Glomerular visceral epithelial cell (primary cell): ENCODE data around the gene CLEC16A.

ENCODE experiments used
- DNase-seq: peaks from one replicate; pipeline ENCODE4 v3.0.0-alpha.2; 2016; ENCODE audit errors: extremely low spot score

The CLEC16A gene

DNA sequence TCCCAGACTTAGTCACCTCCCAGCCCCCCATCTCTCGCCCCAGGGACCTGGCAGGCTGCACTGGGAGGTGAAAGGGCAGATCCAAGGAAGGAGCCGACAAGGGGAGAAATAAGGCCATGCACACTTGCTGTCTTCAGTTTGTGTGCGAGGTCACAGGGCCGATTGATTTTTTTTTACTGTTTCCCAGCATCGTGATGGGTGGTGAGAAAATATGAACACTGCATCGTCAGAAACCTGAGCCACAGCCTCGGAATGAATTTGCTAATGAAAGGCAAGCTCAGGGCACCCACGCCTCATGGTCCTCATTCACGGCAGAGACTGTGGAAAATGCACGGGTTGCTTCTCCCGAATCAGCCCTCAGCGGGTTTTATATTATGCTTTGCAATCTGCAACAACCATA lies 213.7 kb downstream of the CLEC16A start:
- no peak for DNase-seq

DNA sequence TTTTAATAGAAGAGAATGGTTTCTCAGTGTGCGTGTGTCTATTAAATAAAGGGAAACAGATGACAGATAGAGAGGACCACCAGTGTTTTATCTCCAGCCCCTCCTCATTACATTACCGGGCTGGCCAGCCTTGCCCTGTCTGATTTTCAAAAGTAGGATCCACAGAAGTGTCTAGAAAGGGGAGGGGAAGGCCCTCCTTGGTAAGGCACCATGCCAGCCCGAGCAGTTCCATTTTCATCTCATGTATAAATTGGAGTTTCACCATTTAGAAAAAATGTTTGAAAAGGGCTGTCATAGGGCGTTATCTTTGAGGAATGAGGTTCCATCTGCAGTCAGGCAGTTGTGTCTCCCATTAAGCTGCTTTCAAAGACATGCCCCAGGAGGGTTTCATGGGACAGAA lies 214.9 kb downstream of the CLEC16A start:
- no peak for DNase-seq

DNA sequence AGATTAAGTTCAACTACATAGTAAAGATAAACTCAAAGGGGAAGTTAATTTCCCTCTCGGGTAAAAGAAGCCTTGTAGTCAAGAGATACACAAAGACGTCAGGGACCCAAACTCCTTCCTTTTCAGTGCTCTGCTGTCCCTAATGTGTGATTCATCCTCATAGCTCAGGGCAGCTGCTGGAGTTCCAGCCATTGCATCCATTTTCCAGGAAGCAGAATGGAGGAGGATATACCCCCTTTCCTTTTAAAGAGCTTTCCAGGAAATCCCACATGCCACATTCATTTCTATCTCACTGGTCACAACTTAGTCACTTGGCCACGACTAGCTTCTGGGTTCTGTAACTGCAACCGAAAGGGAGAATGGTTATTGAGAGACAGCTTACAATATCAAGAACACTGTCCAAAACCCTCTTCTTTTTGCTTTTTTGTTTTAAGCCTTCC lies 216.3 kb downstream of the CLEC16A start:
- DNase-seq, result no peak

DNA sequence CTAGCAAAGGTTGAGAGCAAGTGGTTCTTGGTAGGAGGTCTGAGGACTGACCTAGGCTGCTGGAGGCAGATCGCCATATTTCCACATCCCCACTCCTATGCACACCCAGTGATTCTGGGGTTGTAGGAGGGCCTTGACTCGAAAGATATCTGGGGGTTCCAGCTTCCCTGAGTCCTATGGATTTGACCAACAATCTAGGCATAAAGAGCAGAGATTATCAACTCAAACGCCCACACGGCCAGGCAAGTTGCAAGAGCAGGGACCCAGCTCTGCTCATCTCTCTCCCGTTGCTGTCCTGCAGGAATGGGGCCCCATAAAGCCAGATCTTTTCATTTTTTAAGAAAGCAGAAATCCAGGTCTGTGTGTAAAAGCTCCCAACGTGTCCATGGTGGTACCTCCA lies 217.1 kb downstream of the CLEC16A start:
- no peak for DNase-seq

DNA sequence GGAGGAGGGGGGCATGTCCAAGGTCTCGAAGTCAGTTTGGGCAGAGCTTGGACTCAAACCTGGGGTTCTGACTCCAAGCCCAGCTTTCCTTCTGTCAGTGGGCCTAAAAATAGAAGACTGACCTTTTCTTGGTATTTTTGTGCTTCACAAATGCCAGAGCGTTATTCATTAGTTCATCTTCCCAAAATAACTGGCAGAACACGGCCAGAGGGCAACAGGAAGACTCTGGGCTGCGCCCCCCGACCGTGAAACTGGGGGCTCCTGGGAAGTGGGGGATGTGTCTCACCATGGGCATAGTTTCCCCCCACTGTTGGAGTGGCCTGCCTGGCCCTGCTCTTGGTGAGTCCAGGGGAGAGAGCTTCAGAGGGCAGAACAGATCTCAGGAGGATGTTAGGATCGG lies 217.6 kb downstream of the CLEC16A start:
- no peak for DNase-seq

DNA sequence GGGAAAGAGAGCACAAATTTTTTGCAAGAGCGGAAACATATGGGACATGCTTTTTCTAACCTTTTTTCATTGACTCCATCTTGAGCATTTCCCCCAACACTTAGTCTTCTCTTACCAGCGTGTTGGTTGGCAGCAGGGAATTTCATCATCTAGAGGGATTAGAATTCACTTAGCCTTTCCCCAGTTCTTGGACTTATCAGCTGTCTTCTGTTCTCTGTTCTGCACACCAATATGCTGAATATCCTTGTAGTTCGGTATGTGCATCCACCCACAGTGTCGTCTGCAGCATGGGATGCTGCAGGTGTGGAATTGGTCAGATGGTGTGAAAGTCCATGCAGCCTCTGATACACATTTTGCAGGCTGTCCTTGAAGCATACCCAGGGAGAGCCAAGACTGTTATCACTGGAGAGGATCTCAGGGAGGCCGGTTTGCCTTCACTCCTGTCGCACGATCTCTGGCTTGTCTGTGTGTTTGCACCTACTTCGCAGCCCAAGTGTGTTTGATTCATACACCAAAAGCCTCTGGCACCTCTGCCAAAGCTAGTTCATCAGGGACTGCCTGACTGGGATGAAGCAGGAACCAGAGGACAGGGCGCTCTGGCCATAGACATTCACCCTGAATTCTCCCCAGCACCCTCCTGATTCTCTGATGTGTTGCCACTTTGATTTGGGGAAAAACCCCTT lies 218.4 kb downstream of the CLEC16A start:
- no peak for DNase-seq

DNA sequence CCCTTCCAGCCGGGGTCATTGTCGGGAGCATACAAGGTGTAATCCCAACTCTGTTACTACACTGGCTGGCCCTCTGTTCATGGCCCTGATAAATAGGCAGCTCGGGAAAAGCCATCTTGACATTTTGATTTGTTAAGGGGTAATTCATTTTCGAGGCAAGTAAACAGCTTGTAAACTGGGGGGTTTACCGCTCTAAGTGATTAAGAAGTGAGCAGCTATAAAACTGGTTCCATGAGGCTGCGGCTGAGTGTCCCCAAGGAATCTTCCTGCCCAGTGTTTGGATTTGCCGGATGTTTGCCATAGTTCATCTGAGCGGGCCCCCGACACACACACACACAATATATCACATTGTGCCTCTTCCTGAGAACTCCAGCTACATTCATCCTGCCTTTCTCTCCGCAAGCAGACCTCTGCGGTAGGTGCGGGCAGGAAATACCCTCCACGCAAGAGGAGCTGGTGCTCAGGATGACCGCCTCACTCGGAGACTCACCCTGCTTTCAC lies 219.4 kb downstream of the CLEC16A start:
- no peak for DNase-seq

DNA sequence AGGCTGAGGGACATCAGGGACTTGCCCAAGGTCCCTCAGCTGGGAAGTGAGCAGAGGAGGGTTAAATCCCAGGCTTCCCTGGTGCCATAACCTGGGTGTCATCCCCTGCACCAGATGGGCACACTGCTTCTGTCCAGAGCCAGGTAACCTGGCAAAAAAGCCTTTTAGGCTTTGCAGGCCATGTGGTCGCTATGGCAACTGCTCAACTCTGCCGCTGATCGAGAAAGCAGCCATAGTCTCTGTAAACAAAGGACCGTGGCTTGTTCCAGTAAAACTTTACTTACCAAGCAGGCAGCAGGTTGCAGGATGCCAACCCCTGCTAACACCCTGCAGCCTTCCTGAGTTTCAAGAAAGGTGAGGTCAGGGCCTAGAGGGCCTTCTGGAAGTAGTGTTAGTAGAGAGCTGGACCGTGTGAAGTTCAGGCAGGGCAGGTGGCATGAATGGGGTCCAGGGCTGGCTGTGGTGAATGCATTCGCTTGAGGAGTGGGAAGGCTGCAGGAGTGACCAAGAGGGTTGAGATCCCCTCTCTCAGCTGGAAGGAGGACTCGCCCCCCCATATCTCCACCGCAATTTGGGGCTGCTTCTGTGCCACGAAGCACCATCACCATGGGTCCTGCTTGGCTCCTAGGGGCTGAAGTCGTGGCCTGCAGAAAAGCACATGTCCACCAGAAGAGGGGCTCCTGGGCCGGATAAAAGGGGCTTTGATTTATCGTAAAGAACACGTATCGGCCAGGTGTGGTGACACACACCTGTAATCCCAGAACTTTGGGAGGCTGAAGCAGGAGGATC lies 220.3 kb downstream of the CLEC16A start:
- DNase-seq, result no peak

DNA sequence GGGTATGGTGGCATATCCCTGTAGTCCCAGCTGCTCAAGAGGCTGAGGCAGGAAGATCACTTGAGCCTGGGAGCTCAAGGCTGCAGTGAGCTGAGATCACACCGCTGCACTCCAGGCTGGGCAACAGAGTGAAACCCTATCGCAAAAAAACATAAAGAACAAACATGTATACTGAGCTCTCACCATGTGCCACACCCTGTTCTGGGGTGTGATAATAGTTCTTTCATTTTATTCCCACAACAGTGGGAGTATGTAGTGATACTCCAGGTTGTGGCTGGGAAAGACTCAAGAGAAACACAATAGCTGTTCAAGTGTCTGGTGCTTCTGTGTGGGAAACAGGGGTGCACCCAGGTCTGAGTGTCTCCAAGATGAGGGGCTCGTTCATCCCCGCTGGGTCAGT lies 221.0 kb downstream of the CLEC16A start:
- no peak for DNase-seq

DNA sequence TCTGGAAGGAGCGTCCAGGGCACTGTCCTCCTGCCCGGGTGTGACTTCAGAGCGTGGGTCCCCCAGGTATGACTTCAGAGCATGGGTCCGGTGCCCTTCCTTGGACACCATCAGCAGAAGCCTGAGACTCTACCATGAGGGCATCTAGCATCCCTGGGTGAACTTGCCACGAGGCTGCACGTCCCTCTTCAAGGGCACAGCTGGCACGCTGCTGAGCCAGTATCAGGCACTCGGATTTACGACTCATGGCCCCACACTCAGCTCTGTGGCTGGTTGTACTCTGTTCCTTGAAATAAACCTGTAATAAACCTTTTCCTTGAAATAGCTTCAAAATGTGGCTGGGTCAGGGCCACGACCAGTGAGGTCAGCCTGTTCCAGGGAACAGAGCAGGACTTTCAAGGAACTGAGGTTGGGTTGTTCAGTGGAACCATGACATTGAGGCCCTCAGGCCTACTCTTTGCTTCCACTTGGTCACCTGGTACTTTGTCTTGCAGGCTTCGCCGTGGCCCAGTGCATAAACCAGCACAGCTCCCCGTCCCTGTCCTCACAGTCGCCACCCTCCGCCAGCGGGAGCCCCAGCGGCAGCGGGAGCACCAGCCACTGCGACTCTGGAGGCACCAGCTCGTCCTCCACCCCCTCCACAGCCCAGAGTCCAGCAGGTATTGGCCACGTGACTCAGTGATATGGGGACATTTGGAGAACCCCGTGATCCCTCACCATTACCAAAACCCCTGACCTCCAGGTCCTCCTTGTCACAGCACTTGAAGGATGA lies 221.7 kb downstream of the CLEC16A start:
- no peak for DNase-seq

DNA sequence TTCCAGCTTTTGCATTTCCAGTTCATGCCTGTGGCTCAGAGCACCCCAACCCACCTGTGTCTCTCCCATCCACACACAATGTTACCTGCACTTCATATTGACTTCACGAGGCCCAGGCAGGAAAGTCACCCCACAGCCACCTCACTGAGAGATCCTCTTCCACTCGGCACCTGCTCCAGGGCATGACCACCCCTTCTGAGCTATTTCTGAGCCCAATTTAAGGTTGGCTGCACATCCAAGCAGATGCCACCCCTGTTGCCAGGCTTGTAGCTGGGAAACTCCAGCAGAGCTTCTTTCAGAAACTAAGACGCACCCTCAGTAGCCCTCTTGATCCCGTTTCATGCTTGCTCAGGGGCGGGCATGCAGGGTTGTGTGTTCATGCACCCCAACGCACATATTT lies 223.2 kb downstream of the CLEC16A start:
- DNase-seq, result no peak

DNA sequence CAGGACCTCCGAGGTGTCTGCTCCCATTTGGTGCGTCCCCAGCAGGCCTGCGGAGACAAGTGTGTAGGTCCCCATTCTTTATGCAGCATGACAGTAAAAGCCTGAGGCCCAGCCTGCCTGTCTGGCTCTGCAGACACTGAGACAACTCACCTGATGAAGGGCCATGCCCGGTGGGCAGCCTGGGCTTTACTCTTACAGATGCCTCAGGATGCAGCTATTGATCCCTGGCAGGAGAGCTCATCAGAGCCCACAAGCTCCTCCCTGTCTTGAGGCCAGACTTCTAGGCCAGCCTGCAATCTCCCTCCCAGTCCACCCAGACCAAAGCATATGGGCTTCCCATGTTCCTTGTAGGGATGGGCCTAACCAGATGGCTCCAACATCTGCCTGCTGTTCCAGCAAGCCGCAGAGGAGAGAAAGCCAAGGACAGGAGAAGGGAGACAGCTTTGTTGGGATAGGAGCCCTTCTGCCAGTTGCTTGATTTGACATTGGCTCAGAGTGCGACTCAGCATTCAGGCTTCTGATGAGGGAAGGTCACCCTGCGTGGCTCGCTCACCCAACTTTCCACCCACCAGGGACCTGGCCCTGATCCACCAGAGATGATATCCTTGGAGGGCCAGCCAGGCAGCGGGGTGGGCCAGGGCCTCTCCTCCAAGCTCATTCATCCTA lies 224.2 kb downstream of the CLEC16A start:
- no peak for DNase-seq

DNA sequence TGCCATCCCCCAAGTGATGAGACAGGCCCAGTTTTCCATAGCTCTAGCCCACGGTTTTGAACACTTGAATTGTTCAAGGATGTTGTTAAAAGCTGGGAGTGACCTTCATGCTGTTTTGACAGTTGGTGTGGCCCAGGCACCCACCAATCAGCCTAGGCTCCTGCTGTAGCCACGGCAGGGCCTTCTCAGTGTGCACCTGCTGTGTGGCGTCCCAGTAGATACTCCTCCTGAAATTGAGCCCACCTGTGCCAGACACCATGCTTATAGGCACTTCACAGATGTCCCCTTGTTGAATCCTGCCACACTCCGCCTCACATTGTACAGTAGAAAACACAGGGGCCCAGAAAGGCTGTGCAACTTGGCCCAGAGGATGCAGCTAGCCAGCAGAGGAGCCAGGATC lies 225.3 kb downstream of the CLEC16A start:
- DNase-seq, result no peak

DNA sequence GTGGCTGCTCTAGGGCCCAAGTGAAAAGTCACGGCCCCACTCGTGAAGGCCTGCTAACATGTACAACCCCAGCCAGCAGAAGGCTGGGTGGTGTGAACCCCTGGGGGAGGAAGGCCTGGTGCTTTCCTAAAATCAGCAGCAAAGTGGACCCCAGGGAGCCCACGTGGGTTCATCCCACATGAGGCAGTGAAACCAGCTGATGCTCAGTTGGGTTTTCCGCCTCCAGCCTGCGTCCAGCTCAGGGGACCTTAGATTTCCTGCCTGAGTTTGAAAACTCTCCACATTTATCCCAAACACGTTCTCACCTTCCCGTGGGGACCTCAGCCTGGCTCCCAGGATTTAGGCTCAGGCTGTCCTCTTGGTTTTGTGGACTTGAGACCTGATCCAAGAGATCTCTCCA lies 225.8 kb downstream of the CLEC16A start:
- DNase-seq, result no peak

DNA sequence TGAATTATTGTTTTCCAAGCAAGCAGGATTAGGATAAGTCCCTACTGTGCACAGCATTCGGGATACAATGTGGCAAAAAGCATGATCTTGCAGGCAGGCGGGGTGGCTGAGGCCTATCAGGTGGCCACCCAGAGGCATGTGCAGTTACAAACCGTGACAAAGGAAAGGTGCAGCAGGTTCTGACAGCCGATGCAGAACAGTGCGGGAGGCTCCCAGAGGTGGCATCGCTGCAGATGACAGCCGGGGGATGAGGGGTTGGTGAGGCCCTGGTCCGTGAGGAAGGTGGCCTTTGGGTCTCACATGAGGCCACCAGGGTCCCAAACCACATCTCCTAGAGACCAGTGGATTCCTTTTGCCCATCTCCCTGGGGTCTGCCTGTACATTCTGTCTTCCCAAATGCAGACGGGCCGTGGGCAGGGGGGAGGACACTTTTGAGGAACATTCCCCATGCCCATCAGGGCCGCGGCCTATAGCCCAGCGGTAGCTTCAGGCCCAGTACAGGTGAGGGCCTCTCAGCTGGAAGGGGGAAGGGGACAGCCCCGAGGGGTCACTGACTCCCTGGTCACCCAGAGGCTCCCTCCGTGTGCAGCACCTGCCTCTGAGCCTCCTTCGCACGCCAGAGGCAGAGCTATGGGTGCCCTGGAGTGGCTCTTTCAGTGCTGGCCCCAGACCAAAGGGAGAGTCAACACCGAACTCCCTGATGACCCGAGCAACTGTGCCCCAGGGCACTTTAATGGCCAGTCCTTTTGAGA lies 226.5 kb downstream of the CLEC16A start:
- no peak for DNase-seq

DNA sequence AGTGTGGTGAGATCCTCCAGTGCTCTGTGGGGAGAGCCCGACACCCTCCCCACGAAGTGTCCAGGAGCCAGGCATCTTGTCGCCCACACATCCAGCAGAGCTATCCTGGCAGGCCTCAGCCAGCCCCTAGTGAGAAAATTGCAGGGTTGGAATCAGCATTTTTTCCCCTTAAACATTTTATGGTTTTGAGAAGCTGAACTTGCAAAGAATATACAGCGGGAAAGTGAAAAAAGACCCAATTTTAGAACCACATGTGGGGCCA lies 227.0 kb downstream of the CLEC16A start:
- no peak for DNase-seq

DNA sequence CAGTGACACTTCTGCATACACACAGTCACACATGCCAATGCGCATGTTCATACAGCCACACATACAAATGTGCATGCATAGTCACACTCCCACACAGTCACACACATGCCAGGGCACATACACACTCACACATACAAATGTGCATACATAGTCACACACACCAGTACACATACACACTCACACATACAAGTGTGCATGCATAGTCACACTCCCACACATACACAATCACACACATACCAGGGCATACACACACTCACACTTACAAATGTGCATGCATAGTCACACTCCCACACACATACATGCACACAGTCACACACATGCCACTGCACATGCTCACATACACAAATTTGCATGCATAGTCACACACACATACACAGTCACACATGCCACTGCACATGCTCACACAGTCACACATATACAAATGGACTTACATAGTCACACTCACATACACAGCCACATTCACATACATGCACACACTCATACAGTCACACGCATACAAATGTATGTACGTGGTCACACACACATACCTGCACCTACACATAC lies 227.5 kb downstream of the CLEC16A start:
- no peak for DNase-seq

DNA sequence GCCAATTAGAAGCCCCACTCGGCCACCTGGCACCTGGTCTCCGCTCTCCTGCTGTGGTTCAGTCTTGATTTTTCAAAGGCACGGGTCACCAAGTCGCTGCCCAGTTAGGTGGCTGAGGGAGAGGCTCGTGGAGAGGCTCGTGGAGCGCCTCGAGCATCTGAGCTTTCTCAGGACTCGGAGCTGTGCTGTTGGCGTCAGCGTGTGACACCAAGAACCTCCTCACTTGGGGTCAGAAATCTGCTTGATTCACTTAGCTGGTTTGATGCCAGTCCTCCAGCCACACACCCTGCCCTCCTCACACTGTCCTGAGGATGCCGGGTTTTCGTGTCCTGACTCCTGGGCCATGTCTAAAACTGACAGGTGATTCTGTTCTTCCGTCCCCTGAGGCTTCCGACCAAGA lies 229.1 kb downstream of the CLEC16A start:
- no peak for DNase-seq

DNA sequence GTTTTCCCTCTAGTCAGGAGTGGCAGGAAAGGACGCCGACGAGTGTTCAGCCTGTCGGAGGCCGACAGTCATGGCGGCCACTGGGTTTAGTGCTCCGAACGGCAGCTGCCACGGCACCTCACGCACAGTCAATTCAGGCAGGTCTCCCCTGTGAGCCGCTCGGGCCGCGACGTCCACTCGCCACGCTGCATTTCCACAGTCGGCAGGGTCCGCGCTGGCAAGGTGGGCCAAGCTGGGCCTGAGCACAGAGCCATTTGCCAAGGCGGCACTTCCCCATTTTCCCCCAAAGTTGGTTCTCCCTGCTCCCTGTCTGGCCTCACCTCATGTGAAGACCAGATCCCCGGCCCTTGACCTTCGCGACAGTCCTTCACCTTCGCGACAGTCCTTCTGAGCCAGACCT lies 229.8 kb downstream of the CLEC16A start:
- no peak for DNase-seq

DNA sequence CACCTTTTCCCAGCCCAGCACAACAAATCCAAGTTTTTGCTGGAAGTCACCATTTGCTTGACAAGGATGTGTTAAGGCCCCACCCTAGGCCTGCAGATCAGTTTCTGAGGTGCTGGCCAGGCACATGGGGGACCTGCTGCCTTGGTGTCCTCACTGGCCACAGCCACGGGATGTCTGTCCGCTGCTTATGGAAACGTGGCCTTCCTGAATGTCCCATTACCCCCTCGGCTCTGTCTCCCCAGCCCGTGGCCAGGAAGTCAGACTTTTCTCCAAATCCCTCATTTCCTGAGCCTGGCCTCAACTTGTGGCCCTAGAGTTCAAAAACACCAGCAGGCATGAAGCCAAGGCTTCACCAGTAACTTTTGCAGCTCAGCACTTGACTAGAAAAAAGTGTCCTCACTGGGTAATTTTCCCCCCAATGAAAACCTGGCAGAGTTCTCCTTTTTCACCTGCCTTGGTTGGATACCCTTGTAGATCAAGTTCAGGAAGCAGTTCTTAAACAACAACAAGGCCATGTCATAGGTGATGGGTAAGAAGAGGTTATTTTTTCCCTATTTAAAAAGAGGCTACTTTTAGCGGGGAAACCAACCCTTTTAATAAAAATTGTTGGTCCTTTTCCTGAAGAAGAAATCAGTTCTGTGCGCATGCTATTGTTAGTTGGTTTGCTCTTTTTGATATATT lies 230.9 kb downstream of the CLEC16A start:
- DNase-seq, result no peak
